GM10266 (cell line): ENCODE measurements around the gene FARP2.
"Not testable (repeated sequence)": the region's sequence is repeated elsewhere in the genome, so short reads cannot be mapped to it uniquely, and the experiment has no call there.

Experiments used
- DNase-seq: peaks from one replicate; pipeline ENCODE4 v3.0.0; 2012; ENCODE audit errors: extremely low spot score
- CTCF ChIP-seq: IDR thresholded peaks from 2 replicates; pipeline ENCODE4 v1.5.1; 2012; ENCODE audit warnings: mild to moderate bottlenecking, low read depth; ENCODE audit not compliant: control insufficient read depth, insufficient read depth; ENCODE audit errors: missing control alignments

FARP2 gene

GRCh38 chr2:241372361-241372992, 16.4 kb downstream of the FARP2 start:
- TF ChIP-seq CTCF: no peak
- no peak for DNase-seq

- DNase-seq: no peak
- TF ChIP-seq CTCF: no peak
These were observed 17.4 kb downstream of the FARP2 start for GRCh38 chr2:241373446-241373845.

- DNase-seq: not testable (repeated sequence)
These were observed 17.8 kb downstream of the FARP2 start for GRCh38 chr2:241373906-241374305.

GRCh38 chr2:241375300-241375699, 19.2 kb downstream of the FARP2 start:
- TF ChIP-seq CTCF: no peak
- no peak for DNase-seq

GRCh38 chr2:241376808-241377207, 20.7 kb downstream of the FARP2 start:
- no peak for TF ChIP-seq CTCF
- DNase-seq: no peak

GRCh38 chr2:241378816-241379215, 22.7 kb downstream of the FARP2 start:
- no peak for DNase-seq
- TF ChIP-seq CTCF: no peak

- no peak for TF ChIP-seq CTCF
- DNase-seq: no peak
These were observed 23.7 kb downstream of the FARP2 start for GRCh38 chr2:241379481-241380480.
